GM19351 (cell line): ENCODE data around the gene RNF222.
"Not testable (repeated sequence)": the region's sequence is repeated elsewhere in the genome, so short reads cannot be mapped to it uniquely, and the experiment has no call there.

ENCODE experiments used
- ATAC-seq: cut with Tn5 transposase; IDR thresholded peaks from one replicate; pipeline ENCODE4 v1.9.1; 2021; ENCODE audit warnings: mild to moderate bottlenecking, moderate library complexity; ENCODE audit not compliant: unreplicated experiment

RNF222 gene

DNA sequence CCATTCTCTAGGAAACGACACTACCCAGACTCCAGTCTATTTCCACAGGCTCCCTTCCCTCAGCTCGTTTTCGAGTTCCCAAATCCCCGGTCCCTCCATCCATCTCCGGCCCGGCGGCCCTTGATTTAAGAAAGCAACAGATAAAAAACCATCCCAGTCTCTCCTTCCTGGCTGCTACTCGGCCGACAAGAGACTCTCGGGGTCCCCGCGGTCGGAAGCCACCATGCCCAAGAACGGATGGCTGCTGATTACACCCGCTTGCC lies 14.8 kb downstream of the RNF222 start:
- ATAC-seq, result no peak

DNA sequence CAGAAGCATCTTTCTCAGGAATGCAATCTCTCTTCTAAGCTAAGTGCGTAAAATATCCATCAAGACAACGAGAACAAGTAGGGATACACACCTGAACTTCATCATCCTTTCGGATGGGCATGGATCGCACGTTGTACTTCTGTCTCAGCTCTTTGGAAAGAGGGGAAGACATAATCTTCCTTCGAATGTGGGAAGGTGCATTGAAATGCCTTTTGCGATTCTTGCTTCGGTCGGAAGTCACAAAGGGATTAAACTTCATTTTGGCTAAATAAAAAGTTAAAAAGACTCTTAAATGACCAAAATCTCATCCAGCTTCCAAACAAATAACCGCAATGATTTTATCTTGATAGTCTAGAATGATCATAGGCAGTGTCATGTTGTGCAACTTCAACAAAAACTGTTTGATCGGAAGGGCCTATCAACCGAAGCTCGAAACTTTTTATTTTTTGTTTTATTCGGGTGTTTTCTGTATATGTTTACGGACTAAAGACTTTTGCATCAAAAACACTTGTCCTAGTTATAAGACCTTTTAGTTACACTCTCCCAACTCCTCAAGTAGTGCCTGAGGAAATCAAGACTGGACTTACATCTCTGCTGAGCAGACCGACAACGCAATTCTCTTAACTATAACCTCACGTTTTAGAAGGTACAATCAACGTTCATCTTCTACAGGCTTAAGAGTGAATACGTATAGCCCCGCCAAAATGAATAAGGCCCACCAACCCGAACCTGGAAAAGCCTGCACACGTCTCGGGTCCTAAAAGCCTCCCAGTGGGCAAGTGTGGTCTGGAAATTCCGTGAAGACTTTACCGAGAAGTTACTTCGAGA lies 15.4 kb downstream of the RNF222 start:
- no peak for ATAC-seq

DNA sequence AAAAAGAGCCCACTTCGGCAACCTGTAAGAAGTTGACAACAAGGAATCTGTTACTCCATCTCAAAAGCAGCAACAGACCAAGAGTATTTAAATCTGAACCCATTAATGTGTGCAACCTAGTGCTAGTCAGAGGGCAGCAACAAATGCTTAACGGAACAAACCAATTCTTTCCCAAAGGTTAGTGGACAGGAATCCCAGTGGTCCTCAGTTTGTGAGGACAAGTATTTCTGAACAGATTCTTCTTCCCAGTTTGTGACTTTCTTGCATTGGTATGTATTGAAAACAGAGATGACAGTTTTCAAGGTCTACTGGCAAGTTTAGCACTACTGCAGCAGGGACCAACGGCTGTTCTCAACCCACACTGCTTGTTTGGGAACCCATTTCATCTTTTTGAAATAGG lies 17.6 kb downstream of the RNF222 start:
- ATAC-seq, result no peak

DNA sequence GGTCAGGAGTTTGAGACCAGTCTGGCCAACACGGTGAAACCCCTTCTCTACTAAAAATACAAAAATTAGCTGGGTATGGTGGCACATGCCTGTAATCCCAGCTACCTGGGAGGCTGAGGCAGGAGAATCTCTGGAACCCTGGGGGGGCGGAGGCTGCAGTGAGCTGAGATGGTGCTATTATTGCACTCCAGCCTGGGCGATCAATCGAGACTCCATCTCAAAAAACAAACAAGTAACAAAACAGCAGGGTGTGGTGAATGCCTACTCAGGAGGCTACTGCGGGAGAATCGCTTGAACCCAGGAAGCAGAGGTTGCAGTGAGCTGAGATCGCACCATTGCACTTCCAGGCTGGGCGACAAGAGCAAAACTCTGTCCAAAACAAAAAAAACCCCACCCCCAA lies 19.5 kb downstream of the RNF222 start:
- ATAC-seq, result not testable (repeated sequence)

DNA sequence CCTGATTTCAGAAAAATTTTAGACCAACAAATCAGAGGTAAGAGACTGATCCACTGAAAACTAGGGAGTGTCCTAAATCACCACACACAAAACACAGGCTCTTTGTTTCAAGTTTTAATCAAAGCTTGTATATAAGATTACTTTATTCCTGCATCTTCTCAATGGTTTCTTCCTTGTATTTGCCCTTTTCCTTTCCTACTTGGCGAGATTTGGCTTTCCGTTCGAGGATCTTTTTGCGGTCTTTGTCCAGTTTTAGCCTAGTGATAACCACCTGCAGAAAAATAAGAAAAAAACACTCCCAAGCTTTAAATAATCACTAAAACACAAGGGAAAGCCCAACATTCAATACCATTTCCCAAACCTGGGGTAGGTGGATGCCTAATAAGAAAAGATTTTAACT lies 20.2 kb downstream of the RNF222 start:
- ATAC-seq, result no peak

DNA sequence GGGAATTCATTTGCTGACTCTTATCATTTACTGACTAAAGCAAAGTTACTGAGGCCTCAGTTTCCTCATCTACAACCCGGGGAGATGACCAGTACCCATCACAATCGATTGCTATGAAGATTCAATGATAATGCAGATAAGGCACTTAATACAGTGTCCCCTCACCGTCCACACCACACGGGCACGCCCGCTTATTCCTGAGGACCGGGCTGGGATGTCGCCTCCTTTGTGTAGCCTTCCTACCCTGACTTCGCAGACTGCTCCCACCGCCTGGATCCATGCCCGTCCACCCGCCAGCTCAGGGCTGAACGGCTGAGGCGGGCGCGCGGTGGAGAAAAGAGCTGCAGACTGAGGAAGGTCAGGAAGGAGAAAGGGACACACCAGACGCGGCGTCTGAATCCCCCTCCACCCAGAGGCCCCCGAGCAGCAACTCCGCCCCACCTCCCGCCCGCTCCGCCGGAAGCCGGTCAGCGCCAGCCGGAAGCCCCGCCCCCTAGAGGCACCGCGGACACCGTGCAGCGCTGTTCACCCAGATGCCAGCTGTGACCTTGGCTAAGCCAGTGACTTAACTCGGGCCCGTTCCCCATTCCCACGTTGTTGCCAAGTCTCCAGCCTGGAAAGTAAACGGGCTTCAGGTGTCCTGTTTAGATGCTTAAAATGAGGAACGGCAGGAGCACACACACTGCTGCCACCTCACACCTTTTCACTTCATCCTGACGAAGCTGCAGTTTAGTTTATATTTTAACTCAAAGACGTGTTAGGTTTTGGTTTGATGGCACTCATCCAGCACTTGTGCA lies 21.2 kb downstream of the RNF222 start, which contains the start of gene KRABD2:
KRABD2 (minus strand) TSS at position 434 of the 797 bp plus-strand sequence.
- ATAC-seq, result peak; percentile 95

- no peak for ATAC-seq
Measured at GRCh38 chr17:8375738-8376259, 21.8 kb downstream of the RNF222 start.

- ATAC-seq, result not testable (repeated sequence)
Measured at GRCh38 chr17:8373856-8374255, 23.8 kb downstream of the RNF222 start.

GRCh38 chr17:8372422-8372821 lies 25.2 kb downstream of the RNF222 start:
- no peak for ATAC-seq

- ATAC-seq, result no peak
Measured at GRCh38 chr17:8371786-8372185, 25.8 kb downstream of the RNF222 start.

GRCh38 chr17:8369944-8370343 lies 27.7 kb downstream of the RNF222 start:
- ATAC-seq, result no peak

DNA sequence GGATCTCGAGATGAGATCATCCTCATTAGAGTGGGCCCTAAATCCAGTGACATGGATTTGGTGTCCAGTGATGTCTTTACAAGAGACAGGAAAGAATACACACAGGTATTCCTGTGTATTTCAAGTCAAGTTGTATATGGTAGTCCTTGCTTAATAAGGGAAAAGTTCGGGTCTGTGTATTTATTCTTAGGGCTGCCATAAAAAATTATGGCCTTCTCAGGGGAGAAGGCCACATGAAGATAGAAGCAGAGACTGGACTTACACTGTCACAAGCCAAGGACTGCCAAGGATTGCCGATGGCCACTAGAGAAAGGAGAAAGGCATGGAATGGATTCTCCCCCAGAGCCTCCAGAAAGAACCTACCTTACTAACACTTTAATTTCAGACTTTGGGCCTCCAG lies 29.4 kb downstream of the RNF222 start:
- no peak for ATAC-seq

- ATAC-seq, result no peak
Measured at GRCh38 chr17:8366231-8366630, 31.4 kb downstream of the RNF222 start.

DNA sequence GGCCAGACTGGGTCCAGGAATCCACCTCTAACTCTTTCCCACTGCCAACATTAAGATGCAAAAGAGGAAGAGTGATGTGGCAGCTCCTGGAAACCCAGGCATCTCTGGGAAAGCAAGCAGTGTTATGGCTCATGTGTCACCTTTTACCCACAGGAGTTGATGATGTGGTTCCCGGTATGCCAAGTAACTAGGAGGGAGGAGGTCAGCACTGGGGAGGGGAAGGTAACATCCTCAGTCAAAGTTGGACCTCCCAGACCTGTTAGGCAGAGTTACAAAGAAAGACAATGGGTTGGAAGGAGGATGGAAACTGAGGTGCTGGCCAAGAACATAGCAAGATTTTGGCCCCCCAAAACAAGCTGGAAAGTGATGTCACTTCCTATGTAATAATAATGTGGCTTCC lies 32.5 kb downstream of the RNF222 start:
- no peak for ATAC-seq

GRCh38 chr17:8362651-8363332 lies 34.8 kb downstream of the RNF222 start:
- ATAC-seq, result no peak

DNA sequence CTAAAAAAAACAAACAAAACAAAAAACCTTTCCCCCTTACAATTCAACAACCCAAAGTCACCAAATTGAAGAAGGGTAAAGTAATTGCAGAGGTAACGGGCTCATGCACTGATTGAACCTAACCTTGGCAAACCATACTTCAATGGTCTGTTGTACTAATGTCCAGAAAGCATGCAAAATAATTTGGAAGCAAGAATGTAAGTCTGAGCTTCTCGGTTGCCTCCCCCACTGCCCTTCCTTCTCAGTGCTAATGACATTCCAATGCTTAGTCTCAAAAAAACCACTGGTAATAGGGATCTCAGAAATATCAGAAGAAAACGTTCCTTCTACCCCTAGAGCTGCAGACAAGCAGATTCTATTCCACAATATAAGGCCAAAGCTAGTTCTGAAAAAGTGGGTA lies 36.9 kb downstream of the RNF222 start:
- no peak for ATAC-seq

DNA sequence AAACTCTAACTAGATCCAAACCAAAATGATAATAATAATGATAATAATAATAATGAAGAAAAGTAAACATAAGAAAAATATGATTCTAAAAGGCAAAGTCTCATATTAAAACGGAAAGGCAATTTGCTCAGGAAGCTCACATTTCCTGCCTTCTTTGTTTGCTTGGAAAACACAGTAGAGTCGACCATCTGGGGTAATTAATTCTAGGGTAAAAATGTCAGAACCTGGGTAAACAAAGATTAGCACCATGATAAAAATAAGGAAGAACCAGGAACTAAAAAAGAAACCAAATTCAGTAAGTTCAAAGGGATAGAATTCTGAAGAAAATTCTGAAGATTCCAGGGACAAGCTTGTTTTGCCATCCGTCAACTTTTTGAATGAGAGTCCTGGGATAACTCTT lies 37.4 kb downstream of the RNF222 start:
- ATAC-seq, result no peak

DNA sequence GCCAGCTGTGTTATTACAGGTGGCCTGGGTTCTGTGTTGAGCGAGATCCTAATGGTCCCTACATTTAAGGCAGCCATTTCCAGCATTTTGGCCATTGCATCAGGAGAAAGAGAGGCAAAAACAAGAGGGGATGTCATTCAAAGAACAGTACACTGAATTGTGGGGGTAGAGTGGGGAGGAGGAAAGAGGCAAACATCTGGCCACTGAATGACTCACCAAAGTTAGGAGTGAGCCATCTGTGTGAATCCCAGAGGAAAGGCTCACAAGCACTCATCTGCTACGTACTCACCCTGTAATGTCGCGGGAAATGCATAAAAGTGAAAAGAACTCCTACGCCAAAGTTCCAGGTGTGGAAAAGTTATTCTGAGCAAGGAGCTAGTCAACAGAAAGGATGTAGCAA lies 37.9 kb downstream of the RNF222 start:
- ATAC-seq, result no peak

GRCh38 chr17:8357910-8358309 lies 39.7 kb downstream of the RNF222 start:
- no peak for ATAC-seq

- ATAC-seq, result no peak
Measured at GRCh38 chr17:8354236-8354635, 43.4 kb downstream of the RNF222 start.

DNA sequence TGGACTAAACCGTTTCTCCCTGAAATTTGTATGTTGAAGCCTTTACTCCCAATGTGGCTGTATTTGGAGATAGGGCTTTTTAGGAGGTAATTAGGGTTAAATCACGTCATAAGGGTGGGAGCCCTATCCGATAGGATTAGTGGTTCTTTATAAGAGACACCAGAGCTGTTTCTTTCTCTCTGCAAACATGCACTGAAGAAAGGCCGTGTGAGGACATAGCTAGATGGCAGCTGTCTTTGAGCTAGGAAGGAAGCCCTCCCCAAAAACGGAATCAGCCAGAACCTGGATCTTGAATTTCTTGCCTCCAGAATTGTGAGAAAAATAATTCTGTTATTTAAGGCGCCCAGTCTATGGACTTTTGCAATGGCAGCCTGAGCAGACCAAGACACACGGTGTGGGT lies 43.9 kb downstream of the RNF222 start:
- ATAC-seq, result no peak

DNA sequence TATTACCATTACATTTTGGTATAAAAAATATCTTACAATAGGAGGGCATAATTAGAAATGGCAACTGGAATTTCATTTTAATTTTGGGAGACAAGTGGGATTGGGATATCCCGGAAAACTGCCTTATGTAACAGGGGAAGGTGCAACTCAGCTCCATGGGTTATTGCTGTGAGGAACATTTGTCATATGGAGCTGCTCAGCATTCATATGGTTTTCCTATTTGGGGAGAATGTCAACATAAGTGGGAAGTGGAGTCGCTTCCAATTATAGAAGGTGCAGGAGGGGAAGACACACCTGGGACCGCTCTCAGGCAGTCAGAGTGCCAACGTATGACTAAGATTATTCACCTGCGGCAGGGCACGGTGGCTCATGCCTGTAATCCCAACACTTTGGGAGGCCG lies 47.3 kb downstream of the RNF222 start:
- ATAC-seq, result no peak
